ENCODE data around the gene PGLYRP2.

- TF ChIP-seq CTCF (IDR thresholded peaks at IDR 0.05), result no peak
- no peak for TF ChIP-seq POLR2A (IDR thresholded peaks at IDR 0.05)
Measured at GRCh38 chr19:15443325-15443724, 36.0 kb downstream of the PGLYRP2 start.

Measured in lower leg skin (tissue), 3 donors.